Glomerular visceral epithelial cell (primary cell): ENCODE results near the gene RNASE7.
A peak's percentile ranks its signal among the peaks of the same experiment; 100 is the strongest.
"Not testable (repeated sequence)": the region's sequence is repeated elsewhere in the genome, so short reads cannot be mapped to it uniquely, and the experiment has no call there.

Experiments used
- DNase-seq: peaks from one replicate; pipeline ENCODE4 v3.0.0-alpha.2; 2016; ENCODE audit errors: extremely low spot score

Gene RNASE7

DNA sequence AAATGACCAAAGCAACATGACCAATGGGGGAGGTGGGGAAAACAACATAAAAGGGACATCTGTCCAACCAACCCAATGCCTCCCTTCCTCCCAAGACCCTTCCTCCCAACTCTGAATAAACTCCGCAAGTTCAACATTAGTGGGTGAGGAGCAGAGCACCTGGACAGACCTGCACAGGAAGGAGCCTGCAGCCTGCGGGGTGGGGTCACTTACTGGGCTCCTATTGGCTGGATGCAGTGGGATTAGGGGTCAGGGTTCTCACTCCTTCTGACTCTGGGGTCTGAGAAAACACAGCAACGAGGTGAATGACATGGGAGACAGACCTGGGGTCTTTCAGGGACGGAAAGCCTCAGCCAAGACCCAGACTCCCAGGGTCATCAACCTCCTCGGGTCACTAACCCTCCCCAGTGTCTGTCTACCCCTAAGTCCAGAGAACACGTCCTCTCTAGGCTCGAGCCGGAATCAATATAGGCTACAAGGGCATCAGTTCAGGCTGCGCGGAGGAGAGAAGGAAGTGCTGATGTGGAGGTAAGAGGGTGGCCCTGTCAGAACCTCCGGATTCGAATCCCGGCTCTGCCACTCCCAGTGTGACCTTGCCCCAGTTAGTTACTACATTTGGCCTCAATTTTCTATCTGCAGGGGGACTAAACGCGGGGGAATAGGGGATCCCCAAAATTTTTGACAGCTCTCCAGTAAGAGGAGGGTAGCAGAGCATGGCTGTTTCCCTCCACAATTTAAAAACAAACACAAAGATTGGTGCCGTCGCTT lies 18.2 kb upstream of the RNASE7 start:
- no peak for DNase-seq

DNA sequence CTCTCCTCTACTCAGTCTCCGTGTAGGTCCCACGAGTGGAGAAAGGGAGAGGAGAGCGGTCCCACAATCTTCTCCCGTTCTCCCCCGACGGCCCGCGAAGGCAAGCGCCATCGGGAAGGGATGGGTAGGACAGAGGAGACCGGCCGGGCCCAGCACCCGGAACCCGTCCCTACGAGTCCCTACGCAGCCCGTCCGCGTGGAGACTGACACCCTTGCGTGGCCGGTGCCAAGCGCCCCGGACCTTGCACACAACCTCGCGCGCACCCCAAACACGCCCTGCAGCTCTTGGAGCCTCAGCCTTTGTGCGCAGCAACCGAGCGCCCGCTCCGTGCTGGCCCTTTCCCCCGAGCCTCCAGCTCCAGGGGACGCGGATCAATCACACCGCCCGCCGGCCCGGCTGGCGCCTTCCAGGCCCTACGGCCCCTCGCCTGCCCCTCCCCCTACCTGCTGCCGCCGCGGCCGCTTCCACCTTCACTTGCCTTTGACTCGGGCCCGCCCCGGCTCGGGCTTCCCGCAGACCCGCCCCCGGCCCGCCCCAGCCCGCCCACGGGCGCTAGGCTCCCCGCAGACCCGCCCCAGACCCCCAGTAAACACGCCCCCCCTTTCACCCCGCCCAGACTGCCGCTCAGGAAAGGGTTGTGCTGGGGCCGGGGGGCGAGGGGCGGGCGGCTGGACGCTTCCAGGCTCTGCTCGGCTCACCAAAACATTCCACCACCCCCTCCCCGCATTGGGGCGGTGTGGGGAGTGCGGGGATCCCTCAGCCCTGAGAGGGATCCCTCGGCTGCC lies 17.4 kb upstream of the RNASE7 start, which contains the start of gene NDRG2:
TSS of gene NDRG2 (minus strand) at position 477 of the 786 bp plus-strand sequence. CDS start 1,746 bp downstream, outside the sequence.
- DNase-seq = peak; percentile 62

DNA sequence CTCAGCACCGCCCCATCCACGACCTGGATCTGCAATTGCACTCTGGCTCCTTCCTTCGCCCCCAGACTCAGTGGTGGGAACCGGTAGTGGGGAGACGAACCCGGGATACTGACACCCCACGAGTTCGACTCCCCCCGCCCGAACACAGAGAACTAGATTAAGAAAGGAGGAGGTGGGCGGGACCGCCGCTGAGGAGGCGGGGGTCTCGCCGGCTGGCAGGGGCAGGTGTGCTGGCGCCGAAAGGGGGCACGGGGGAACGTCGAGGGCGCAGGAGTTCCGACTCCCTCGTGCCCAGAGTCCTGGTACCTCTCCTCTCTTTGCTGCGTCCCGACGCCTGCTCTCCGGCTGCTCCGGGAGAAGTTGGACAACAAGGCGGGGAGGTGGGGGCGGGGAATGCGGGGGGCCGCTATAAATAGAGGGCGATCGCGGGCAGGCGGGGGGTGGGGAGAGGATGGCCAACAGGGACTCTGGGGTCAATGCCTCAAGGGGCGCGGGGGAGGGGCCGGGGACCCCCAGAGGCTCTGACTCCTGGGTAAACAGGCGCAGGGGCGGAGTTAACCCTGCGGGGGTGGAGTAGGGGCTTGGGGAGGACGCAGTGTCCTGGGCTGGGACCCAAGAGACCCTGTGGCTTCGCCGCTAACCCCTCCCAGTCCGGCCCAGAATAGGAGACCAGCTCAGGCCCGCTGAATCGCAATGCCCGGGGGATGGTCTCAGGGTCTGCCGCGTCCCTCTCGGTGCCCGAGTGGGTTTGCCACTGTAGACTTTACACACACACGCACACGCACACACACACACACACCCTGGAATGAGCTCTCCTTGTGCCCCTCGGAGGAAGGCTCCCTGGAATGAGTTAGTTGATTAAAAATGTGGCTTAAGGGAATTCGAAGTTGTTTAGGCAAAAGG lies 16.5 kb upstream of the RNASE7 start:
- DNase-seq = no peak

DNA sequence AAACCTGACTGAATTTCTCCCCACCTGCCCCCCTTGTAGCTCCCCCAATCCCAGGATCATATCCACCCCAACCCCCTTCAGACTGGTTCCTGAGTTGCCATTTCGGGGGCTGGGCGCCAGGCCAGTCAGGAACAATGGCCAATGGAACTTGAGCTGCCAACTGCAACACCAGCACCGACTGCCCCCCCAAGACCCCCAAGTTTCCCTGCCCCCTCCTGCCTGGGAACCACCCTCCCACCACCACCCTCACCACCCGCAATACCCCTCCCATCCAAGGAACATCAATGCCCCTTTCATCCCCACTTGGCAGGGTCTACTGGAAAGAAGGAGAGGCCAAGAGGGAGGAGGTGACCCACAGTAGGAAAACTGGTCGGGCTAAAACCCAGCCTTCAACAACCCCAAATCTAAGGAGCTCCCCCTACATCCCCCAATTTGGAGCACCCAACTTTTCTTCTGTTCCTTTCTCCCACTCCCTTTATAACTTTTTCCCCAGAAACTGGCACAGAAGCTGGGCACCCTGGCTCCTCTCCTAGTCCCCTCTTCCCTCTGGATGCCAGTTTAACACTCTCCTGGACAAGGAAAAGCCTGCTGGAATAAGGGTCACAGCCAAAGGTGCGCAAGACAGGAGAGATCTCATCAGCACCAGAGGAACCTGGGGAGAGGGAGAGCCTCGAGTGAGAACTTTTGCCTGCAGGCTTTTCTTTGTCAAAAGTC lies 15.7 kb upstream of the RNASE7 start:
- no peak for DNase-seq

DNA sequence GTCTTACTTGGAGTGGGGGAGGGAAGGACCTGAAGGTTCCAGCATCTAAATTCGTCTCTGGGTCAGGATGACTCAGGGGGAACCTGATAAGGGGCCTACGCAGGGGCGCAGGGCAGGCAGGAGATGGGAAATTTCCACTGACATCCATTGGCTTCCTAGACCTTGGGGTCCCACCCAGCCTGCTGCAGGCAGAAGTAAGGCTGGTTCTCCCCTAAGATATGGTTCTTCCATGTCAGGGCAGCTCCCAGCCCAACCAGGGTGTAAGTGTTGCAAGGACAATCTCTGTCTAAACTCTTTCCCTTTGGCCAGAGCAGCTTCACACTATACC lies 15.2 kb upstream of the RNASE7 start:
- DNase-seq = no peak

DNA sequence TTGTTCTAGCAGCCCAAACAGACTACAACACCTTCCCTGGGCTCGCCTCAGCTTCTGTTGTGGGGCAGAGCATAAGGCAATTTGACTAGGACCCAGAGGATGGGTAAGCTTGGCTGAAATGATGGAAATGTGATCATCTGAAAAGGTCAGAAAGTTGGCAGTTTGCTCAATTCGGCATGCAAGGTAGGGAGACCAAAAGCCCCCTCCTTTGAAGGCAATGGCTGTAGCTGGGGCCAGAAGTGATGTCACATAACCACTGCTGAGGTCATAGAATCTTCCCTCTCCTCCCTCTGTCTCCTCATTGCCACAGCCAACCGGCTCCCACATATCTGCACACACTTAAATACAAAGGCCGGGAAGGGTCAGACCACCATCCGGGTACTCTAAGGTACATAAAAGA lies 12.2 kb upstream of the RNASE7 start, which contains the start of gene TPPP2:
TSS of gene TPPP2 (plus strand) at position 301 of the 400 bp plus-strand sequence. CDS start 365 bp downstream, outside the sequence.
- DNase-seq = no peak

DNA sequence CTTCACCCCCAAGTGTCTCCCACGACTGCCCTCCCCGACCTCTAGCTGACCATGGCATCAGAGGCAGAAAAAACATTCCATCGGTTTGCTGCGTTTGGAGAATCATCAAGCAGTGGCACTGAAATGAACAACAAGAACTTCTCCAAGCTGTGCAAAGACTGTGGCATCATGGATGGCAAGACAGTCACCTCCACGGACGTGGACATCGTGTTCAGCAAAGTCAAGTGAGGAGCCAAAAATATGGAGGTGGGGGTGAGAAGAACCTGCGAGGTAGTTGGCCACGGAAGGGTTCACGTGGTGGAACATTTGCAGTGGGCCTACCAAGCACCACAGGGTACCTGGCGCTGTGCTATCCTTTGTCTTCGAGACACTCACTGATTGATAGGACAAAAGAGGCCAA lies 11.6 kb upstream of the RNASE7 start:
- DNase-seq = no peak

DNA sequence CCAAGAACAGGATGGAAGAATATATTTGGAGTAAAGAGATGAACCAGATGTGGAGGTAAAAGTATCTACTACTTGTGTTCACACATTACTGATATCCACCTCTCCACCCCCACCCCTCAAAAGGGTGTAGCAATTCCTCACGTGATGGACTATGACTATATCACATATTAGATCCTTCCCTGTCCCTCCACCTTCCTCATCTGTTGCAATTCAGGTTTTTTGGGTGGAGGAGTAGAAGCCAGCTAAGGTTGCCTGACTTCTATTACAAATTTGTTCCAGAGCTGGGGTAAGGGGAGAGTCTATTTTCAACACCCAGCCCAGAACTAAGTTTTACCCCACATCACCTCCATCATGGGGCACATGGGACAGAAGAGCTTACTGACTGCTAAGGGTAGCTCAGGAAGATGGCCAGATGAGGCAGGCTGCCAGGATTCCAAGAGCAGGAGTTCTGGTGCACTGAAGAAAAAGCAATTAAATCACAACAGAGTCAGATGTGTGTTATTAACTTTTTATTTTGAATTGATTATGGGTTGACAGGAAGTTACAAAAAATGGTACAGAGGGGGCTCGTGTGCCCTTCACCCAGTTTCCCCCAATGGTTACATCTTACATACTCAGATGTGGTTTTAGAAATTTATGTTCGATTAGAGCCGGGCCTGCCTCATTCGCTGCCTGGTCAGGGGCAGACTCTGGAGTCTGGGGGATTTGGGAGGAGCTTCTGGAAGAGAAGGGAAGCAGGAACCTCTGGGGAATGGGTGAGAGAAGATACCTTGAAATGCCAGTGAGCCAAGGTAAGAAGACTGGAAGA lies 9.6 kb upstream of the RNASE7 start:
- no peak for DNase-seq

DNA sequence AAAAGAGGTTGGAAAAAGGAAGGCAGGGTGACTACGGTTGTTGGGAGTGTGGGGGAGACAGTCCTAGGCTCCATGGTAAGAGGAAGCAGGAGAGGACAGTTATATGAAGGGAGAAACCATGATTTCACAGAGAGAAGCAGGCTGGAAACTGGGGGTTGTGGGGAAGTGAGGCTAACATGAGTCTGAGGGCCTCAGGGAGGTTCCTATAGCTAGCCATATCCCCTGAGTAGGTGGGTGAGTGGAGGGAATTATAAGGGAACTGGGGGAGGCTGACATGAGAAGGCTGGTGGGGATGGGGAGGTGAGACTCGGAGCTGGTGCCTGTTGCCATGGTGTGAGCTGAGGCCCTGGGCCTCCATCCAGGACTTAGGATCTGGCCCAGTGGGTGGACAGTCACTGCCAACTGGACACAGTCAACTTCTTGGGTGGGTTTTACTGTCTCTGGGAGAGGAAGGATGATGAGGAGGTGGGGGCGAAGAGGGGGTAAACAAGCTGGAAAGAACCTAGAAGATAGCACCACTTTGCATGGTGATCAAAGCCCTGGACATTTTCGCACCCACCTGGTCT lies 8.9 kb upstream of the RNASE7 start:
- no peak for DNase-seq

DNA sequence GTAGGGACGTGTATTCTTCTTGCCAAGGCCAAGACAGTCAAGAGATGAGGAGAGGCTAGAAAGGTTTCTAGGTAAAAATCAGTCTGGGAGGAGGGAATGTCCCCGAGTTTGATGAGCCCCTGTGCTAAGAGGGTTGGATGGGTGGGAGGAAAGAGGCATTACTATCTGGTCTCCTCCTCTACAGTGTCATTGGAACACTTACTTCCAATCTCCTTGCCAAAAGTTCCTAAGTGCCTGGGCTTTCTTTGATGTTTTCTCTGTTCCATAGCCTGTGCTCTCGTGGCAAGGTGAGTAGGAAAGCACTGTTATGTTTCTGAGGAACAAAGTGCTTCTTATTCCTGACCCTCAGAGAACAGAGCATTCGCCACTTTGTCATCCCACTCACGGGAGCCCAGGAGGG lies 7.5 kb upstream of the RNASE7 start, which contains the start of gene RNASE13:
TSS of gene RNASE13 (minus strand) at position 101 of the 400 bp plus-strand sequence. CDS start 519 bp downstream, outside the sequence.
- no peak for DNase-seq

DNA sequence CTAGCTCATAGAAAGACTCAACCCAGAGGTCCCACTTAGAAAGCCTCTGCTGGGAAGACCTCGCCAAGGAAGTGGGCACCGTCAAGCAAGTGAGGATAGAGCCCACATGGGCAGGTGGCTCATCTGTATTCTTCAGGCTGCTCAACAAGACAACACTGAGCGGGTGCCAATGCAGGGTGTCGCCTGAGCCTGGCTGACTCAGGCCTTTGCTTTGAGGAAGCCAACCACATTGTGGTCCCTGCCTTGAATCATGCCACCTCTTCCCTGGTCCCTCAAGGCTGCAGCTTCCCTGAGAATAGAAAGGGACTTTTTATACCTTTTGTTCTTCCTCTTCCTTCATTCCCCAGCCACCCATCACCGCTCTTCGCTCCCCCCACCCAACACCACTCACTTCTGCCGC lies 5.4 kb upstream of the RNASE7 start:
- DNase-seq = no peak

DNA sequence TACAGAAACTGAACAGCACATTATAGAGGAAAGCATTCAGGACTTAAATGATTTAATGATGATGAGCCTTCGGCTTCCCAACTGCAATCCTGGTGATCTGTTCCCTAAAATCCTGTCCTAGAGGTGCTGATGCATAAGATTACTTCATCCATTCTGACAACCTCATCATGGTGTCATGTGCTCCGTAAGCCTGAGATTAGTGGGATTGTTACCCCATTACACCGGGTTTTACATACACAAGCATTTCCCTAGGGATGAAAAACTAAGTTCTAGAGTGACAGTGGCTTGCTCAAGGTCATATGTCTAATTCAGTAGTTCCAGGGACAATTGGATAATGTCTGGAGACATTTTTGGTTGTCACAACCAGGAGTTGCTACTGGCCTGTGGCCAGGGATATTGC lies 5.0 kb upstream of the RNASE7 start:
- no peak for DNase-seq

DNA sequence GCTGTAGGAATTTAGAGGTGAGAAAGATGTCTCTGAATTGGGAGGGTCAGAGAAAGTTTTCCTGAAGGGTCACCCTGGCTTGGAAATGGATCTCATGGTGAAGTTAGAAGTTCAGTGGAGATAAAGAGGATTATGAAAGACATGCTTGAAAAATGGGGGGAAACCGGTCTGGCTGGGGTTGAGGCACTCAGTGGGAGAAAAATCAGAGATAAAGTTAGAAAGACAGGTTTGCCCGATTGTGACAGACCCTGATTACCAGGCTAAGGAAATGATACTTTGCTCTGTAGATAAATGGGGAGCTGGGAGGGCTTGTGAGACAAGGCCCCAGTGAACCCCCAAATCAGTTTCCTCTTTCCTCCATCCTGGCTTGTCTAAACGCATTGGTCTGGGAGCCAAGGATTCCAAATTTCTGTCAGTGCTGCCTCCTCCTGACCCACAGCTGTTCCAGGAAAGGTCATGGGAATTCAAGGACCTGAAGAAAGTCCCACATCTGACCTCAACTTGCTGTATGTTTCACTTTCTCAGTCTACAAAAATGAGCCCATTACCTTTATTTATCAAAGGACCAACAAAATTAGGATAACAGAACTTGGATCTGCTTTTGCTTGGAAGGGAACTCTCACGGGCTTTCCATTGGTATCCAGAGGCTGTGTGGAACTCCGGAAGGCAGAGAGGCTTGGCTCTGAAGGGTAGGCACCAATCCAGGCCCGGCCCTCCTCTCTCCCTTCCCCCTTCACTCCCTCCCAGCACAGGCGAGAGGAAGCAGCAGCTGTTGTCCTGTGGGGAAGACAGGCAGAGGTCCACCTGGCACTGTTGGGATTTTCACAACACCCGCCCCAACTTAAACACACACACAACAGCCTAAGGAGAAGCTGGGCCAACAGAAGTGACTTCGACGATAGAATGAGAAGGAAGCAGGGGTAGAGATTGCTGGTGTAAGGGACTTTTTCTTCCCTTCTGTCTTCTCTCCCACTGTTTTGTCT lies 3.4 kb upstream of the RNASE7 start:
- DNase-seq = no peak

DNA sequence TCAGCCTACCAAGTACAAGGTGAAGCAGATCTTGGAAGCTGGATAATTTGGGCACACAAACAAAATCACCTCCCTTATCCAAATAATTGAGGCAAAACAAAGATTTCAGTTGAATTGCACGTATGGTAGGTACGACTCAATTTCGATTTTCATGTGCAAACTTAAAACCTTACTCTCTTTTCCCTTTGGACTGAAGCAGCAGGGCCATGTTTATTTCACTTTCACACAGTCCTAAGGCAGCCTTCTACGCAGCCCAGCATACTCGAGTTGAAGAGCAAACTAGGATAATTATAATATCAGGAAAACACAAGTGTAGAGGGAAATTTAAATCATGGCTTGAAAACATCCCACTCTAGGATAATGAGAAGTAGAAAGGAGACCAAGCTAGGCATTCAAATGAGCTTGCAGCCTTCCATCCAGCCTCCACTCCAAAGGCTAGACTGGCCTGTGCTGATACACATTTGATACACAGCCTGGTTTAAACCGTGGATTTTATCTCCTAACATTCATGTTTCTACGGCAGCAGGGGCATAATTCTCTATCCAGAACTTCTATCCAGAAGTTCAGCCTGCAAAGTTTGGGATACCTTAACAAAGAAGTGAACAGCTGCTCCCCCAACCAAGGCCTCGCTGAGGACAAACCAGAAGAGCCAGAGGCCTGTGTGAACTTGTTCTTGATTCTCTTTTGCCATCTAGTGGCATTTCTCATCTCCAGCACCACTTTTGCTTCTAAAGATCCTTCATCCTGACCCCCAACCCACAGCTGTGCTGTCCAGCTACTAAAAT lies 2.4 kb upstream of the RNASE7 start:
- peak; percentile 48 for DNase-seq

DNA sequence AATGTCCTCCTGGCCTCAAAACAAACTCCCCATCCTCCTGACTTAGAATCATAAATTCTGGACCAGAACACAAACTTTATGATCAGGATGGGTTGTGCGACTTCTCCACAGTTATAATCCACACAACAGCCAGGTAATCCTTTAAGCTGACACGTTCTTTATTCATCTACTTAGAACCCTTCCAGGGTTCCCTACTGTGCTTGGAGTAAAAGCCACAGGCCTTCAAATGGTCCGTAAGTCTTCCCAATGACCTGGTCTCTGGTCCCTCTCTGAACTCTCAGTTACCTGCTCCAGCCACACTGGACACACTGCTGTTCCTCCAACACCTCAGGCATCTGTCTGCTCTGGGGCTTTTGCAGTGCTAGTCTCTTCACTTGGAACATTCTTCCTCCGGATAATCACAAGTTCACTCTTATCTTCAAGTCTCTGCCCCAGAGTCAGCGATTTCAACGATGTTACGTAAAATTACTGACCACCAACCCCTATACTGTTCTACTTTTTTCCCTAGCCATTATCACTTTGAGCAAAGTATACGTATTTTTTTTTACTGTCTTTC lies 1.7 kb upstream of the RNASE7 start:
- DNase-seq = no peak

DNA sequence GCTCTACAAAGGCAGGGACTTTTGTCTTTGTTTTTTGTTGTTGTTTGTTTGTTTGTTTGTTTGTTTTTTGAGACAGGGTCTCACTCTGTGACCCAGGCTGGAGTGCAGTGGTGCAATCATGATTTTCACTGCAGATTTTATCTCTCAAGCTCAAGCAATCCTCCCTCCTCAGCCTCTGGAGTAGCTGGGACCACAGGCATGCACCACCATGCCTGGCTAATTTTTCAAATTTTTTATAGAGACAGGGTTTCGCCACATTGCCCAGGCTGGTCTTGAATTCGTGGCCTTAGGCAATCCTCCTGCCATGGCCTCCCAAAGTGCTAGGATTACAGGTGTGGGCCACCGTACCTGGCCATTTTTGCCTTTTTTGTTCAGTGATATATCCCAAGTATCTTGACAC lies 1.2 kb upstream of the RNASE7 start:
- not testable (repeated sequence) for DNase-seq

DNA sequence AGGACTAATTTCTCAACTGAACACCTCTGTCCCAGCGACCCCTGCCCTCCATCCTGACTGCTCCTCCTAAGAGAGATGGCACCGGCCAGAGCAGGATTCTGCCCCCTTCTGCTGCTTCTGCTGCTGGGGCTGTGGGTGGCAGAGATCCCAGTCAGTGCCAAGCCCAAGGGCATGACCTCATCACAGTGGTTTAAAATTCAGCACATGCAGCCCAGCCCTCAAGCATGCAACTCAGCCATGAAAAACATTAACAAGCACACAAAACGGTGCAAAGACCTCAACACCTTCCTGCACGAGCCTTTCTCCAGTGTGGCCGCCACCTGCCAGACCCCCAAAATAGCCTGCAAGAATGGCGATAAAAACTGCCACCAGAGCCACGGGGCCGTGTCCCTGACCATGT lies 756 bp downstream of the RNASE7 start:
- DNase-seq = peak; percentile 61
